ENCODE data around the gene PLEKHH3. TPM values are rescaled to one million over a fixed set of nuclear protein-coding genes. Genes with fewer than 3 reads are reported as not detected.
A peak's percentile ranks its signal among the peaks of the same experiment; 100 is the strongest.

Gene PLEKHH3, protein sequence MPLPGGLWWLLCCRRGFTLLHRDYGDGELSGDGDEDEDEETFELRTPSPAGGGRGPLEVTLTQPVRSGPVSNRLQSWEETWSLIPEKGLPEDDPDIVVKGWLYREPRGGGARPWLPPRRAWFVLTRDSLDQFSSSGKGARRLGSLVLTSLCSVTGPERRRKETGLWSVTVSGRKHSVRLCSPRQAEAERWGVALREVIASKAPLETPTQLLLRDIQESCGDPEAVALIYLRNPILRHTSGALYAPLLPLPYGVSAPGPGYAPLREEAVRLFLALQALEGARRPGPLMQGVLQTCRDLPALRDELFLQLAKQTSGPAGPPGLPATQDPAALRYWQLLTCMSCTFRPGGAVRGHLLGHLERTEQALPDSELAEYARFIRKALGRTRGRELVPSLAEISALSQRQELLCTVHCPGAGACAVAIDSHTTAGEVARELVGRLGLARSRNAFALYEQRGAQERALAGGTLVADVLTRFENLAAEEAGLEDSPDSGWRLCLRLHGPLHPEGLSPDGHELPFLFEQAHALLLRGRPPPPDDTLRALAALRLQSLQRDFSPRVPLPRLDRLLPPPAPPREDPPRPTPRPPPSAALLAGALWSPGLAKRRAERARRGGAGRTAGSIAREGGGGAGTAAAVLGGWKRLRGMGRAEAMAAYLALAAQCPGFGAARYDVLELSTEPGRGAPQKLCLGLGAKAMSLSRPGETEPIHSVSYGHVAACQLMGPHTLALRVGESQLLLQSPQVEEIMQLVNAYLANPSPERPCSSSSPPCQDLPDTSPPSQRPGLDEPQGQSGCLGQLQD
- polyA plus RNA-seq (ENCODE audit: insufficient read length) = 62.6 TPM

DNA sequence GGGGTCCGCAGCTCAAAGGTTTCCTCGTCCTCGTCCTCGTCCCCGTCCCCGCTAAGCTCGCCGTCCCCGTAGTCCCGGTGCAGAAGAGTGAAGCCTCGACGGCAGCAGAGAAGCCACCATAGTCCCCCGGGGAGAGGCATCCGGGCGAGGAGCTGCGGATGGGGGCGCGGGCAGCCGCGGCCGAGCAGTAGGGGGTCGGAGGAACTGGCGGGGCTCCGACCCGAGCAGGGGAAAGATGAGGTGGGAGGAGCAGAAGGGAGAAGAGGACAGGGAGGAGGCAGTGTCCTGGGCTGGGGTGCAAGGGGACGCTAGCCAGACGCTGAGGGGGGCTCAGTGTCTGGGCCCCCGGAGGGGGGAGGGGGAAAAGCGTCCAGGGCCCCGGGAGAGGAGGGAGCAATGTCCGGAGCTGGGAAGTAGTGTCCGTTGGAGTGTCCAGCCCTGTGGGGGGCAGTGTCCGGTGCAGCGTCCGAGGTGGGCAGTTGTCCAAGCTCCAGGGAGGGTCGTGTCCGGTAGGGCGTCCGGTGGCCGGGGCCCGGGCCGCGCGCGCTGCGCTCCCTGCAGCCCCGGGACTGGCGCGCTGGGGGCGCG, at the start of gene PLEKHH3:
PLEKHH3 (minus strand) TSS at position 571 of the 588 bp plus-strand sequence; CDS start at position 140, 431 bp downstream.
- no peak for DNase-seq

DNA sequence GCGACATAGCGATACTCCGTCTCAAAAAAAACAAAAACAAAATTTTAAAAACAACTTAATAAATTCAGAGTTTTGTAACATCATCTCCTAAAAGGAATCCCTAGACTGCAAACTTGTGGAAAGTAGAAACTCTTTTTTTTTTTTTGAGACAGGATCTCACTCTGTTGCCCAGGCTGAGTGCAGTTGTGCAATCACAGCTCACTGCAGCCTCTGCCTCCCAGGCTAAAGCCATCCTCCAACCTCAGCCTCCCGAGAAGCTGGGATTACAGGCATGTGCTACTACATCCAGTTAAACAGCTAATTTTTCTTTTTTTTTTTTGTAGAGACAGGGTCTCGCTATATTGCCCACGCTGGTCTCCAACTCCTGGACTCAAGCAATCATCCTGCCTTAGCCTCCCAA, 48.3 kb upstream of the PLEKHH3 start:
- no peak for DNase-seq

DNA sequence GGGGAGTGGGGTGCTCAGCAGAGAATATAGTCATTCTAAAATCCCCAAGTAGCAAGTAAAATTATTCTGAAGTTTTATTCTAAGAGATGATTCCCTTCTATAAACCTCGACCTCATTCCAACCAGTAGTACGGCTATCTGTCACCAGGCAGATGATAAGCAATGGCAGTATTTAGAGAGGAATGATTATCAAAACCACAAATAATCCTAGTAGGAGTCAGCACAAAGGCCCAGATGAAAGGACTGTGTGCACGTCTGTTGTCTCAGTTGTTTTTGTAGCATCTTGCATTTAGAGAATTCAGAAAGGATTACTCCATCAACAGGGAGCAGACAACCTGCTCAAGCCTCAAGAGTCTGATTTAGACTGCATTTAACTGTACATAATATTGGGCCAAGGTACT, 46.8 kb upstream of the PLEKHH3 start:
- no peak for DNase-seq

DNA sequence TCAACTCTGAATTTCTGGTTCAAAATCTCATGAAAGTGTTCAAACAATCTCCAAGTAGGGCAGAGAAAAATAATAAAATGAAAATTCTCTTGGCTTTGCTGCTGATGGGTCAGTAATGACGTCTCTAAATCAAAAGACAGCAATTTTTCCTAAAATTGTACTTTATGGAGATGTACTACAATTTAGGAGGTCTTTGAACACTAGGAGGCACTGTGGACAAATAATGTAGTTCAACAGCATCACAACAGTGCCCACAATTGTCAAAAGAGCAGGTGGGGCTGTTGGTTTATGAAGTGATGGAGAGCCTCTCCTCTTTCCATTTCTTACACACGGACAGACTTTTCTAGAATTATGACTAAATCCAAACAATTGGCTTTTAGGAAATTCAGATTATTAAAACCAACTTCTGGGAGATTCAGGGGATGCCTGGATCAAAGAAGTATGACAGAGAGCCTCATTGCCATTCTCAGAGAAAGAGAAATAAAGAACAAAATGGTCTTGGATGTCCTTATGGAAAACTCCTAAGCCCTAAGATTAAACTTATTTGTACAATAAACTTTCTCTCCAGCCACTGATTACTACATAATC, 44.3 kb upstream of the PLEKHH3 start:
- peak; percentile 63 for DNase-seq

DNA sequence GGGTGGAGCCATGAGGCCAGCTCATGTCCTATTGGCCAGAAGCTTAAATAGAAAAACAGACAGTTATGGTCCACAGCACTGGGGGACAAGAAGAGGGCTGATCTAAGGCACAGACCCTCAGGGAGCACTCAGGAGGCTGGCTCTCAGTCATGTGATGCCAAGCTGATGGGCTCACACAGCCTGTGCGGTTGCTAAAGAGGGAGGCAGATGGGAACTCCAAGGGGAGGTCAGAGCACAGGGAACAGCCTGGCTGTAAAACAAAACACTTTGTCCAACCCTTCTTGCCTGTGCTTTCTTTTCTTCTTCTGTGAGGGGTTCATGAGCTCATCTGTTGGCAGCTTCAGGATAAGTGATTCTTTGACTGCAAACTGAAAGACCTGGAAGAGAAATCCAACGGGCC, 32.8 kb upstream of the PLEKHH3 start:
- DNase-seq = no peak

DNA sequence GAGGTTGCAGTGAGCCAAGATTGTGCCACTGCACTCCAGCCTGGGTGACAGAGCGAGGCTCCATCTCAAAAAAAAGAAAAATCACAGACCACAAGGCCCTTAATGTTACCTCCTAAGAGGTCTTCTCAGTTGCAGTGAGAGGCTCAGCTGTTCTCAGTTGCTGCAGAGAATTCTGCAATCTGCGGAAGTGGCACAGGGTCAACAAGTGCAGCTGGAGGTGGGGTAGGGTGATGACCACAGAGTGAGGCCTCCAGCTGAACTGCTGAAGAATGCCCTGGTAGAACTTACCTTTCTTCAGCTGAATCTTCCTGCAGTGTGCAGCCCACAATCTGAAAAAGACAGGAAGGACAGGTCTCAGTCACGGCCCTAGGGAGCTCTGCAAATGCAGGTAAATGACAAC, 31.8 kb upstream of the PLEKHH3 start:
- DNase-seq = no peak

DNA sequence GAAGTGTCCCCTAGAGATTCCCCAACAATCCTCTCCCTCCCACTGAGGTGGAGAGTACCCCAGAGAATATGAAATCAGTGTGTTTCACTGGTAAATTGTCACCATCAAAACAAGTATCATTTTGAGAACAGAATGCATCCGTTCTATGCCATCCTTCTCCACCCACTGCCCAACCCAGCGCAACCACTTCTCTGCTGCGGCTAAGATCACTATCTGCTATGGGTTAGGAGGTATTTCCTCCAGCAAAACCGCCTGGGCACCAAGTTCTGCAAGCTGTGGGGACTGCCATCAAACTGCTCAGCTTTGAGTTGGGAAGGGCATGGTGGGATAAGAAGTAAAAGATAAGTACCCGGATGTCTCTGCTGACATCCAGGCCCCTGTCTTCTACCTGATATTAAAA, 29.9 kb upstream of the PLEKHH3 start:
- DNase-seq = no peak

DNA sequence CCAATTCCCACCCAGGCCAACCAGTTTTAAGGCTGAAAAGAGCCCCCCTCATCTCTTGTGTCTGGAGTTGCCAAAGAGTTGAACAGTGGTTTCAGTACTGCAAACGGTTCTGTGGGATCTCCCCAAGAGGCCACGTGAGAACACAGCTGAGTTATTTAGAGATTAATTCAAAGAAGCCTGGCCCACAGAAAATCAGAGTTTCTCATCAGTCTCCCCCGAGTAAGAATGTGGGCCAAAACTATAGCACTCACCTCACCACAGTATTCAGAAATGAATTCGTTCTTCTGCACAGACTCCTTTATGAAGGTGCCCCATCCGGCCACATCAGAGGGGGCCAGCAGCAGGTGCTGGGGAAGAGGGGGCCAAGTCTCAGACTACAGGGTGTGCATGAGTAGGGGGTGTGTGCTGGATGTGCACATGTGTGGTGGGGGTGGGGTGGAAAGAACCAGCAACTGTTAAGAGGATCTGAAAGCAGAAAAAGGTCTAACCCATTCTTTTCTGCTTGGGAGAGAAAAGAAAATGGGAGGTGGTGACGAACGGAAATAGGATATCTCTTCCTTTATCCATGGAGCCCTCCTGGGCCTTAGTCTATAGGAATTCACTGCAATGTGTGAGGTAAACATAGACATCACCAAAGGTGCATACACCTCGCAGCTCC, 28.2 kb upstream of the PLEKHH3 start:
- DNase-seq = no peak

DNA sequence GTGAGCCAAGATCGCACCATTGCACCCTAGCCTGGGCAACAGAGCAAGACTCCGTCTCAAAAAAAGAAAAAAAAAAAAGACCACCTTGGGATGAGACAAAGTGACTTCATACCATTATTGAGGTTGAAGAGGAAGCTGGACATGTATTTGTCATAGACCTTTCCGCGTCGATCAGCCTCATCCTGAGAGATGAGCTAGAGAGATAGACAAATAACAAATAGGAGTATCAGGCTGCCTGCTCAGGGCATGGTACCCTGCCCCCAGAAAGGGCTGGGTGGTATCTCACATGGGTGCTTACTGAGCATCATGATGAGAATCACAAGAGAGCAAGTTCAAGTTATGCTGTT, 27.7 kb upstream of the PLEKHH3 start:
- DNase-seq = no peak

DNA sequence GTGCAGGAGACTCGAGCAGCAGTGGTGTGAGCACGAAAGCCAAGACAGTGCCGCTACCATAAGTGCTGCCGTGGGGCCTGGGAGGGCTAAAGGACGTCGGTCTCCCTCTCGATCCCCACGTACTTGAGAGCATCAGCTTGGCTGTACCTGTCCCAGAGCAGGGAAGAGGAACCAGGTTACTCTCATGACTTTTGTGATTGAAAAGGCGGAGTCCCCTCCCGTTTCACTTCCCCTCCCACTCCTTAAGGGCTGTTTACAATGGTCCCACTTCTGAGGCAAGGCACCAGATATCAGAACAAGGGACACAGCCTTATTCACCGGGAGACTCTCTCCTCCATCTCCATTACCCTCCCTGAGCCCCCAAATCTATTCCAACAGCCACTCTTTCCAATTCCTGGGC, 25.7 kb upstream of the PLEKHH3 start:
- no peak for DNase-seq

DNA sequence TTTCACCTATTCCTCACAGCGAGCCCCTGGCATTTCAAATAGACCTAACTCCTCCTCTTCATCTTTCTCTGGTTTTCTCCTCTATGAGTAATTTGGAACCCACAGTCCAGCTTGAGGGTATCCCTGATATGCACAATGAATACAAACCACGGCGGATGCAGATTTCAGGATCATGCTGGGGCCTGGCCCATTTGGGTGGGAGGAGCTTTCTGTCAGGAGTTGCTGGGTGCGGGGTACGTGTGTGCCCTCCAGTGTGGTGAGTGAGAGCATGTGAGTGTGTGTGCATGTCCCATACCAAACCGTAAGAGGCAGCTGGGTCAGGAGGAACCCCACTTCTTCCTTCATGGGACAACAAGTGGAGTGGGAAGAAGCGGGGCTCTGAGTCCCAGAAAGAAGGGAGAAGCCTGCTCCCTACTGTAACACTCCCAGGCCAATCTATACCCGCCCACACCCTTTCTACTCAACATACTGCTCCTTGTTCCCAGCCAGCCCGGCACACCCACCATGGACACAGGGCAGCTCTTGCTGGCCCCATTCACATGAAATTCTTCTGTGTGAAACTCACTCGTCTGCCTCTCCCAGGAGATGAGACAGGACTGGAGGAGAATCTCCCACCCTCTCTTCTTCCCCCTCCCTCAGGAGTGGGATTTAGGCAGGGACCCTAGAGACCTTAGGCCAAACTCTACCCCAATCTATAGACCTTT, 23.9 kb upstream of the PLEKHH3 start:
- DNase-seq = no peak

DNA sequence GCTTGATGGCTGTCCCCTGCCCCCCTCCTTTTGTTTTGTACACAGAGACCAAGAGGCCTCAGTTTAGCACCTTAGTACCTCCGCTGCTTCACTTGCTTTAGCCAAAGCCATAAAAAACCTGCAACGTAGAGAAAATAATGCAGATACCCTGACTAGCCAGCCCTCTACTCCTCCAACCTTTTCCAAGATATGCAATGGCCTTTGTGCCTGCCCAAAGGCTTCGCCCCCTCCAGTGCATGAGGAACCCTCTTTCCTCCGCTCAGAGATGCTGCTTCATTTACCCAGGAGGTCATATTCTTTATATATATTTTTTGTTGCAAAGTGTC, 22.6 kb upstream of the PLEKHH3 start:
- no peak for DNase-seq

DNA sequence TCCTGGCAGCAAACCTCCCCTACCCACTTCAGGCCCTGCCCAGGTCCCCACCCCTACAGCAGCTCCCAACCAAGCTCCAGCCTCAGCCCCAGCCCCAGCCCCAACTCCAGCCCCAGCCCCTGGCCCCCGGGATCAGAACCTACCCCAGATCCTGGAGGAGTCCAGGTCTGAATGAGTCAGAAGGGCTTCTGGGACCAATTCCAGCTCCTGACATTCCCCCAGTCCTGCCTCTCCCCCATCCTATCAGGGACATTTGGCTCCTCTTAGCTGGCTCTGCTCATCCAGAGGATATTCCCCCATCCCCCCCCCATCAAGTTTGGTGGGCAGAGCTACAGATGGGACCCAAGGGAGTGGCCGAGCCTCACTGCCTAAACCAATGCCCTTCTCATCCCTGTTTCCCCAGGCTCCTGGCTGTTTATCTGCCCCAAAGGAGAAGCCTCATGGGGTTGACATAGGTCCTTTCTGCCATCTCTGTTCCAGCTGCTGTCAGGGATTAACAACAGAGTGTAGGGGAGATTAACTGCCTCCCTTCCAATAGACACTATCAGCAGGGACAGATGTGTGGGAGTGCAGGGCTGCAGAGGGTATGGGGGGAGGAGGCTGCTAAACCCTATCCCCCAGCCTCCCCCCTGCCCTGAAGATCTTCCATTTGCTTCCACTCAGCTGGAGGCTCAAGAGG, 22.1 kb upstream of the PLEKHH3 start:
- DNase-seq = no peak

DNA sequence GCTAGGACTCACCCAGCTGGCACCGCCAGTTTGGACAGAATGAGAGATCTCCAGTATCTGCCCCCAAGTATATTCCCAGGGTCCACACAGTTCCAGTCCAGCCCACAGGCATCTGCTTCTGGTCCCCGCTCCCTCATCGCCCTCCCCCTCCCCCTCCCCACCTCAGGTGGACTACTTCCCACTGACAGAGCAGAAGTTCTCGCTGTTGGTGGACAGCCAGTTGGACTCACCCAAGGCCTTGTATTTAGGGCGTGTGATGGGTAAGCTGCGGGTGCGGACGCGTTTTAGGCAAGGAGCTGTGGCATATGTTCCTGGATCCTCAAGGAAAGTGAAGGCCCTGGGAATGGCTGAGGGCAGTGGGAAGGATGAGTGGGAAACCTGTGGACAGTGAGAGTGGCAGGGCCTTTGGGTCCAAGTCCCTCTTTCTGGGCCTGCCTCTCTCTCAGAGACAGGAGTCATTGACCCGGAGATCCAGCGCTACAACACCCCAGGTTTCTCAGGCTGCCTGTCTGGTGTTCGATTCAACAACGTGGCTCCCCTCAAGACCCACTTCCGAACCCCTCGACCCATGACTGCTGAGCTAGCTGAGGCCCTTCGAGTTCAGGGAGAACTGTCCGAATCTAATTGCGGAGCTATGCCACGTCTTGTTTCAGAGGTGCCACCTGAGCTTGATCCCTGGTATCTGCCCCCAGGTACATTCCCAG, 20.5 kb upstream of the PLEKHH3 start:
- DNase-seq = no peak

DNA sequence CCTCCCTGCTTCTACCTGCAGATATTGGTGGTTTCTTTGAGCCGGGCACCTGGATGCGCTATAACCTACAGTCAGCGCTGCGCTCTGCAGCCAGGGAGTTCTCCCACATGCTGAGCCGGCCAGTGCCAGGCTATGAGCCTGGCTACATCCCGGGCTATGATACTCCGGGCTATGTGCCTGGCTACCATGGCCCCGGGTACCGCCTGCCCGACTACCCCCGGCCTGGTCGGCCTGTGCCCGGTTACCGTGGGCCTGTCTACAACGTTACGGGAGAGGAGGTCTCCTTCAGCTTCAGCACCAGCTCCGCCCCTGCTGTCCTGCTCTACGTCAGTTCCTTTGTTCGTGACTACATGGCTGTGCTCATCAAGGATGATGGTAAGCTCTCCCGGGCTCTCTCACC, 18.7 kb upstream of the PLEKHH3 start:
- no peak for DNase-seq

DNA sequence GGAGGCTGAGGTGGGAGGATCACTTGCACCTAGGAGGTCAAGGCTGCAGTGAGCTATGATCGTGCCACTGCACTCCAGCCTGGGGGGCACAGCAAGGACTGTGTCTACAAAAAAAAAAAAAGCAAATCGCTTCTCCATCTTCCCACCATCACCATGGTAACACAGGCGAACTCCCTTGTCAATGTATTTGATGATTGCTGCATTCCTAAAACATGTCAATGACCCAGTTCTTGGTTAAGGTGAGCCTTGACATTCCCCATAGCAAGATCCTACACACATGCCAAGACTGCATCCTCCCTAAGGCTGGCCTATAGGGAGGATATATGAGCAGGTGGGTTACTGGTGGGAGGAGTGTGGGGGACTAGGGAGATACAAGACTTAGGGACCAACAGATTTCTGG, 17.7 kb upstream of the PLEKHH3 start:
- DNase-seq = no peak

DNA sequence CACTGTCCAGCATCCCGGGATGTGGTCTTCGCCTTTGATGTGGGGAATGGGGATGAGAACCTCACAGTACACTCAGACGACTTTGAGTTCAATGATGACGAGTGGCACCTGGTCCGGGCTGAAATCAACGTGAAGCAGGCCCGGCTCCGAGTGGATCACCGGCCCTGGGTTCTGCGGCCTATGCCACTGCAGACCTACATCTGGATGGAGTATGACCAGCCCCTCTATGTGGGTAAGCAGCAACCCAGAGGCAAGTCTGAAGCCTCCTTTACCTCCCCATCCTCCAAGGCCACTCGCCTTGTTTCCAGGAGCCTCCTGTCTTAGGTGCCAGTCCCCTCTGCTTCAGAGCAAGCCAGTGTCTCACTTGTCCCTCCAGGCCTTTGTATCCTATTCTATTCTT, 15.7 kb upstream of the PLEKHH3 start:
- no peak for DNase-seq

DNA sequence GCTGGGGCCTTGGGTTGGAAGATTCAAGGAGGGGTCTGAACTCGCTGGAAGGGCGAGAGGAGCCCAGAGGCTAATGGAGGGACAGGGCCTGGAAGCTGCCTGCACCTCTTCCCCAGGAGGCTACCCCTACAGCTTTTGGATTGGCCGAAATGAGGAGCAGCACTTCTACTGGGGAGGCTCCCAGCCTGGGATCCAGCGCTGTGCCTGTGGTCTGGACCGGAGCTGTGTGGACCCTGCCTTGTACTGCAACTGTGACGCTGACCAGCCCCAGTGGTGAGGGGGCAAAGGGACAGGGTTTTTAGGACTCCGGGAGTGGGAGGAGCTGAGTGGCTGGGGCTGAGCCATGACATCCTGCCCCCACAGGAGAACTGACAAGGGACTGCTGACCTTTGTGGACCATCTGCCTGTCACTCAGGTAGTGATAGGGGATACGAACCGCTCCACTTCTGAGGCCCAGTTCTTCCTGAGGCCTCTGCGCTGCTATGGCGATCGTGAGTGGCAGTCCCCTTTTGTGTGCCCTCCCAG, 14.3 kb upstream of the PLEKHH3 start:
- DNase-seq = no peak

DNA sequence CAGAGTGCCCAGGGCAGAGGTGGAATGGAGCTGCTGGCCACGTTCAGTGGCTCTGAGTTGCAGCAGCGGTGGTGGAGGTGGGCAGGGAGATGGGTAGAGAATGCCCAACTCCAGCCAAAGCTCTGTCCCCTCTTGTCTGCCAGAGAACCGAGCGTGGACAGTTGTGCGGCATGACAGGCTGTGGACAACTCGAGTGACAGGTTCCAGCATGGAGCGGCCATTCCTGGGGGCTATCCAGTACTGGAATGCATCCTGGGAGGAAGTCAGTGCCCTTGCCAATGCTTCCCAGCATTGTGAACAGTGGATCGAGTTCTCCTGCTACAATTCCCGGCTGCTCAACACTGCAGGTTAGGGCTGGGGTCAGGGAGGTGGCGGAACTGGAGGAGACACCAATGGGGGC, 13.8 kb upstream of the PLEKHH3 start:
- DNase-seq = no peak

DNA sequence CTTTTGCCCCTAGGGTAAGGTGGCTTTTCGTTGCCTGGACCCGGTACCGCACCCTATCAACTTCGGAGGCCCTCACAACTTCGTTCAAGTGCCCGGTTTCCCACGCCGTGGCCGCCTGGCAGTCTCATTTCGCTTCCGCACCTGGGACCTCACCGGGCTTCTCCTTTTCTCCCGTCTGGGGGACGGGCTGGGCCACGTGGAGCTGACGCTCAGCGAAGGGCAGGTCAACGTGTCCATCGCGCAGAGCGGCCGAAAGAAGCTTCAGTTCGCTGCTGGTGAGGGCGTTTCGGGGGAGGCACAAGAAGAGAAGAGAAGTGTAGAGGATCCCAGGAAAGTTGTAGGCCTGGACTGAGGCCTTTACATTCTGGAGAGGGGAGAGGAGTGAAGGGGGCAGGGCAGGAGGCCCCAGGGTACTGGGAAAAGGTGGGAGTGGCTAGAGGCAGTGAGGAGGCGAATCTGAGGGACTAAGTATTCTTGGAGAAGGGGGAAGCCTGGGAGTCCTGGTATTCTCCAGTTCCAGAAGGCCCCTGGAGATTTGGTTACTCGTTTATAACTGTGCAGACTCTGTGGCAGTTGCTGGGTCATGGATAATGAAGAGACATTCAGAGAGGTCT, 11.0 kb upstream of the PLEKHH3 start:
- DNase-seq = no peak

Data from hindlimb muscle (tissue), 1 donor.